Measurements from ENCODE around the gene UGT1A7. TPM values are rescaled to one million over a fixed set of nuclear protein-coding genes. Genes with fewer than 3 reads are reported as not detected.

Gene UGT1A7
- total RNA-seq, 6 experiments from 2014 or later, result 1.3 to 6.9 (median 4.6) TPM

GRCh38 chr2:233814056-233814835 is 132.5 kb downstream of the UGT1A7 start:
- intact Hi-C loops (cut with DNase I), result no loop called here
- Histone ChIP-seq H3K36me3 (no peaks in the 10 kb centered on the region), H3K9me3 (no peaks in the 10 kb centered on the region), H3K4me1 (peaks cover 0 to 13% (median 0%) of the 10 kb centered on the region in 4 donors), H3K4me3 (no peak overlapping the region), H3K27ac (no peak overlapping the region), H3K27me3 (no peaks in the 10 kb centered on the region)
- TF ChIP-seq CTCF (IDR thresholded peaks at IDR 0.05), result no peak
- WGBS (ENCODE audit: insufficient coverage, low coverage, low lambda C conversion rate, missing lambda C conversion rate), result 85% methylated on average over 2 of the region's 2 CpGs
- DNase-seq, result peak in 1 of 3 donors; percentile 20
- ATAC-seq, result no peak

GRCh38 chr2:233815861-233816260 is 134.2 kb downstream of the UGT1A7 start:
- Histone ChIP-seq H3K9me3 (no peaks in the 10 kb centered on the region), H3K4me1 (peaks cover 0 to 13% (median 0%) of the 10 kb centered on the region in 4 donors), H3K36me3 (no peaks in the 10 kb centered on the region), H3K27me3 (no peaks in the 10 kb centered on the region), H3K4me3 (no peak overlapping the region), H3K27ac (no peak overlapping the region)
- TF ChIP-seq POLR2A (IDR thresholded peaks at IDR 0.05) (no peak), CTCF (IDR thresholded peaks at IDR 0.05) (no peak)
- no peak for ATAC-seq
- intact Hi-C loops (cut with DNase I), result no loop called here
- 88% methylated on average over 6 of the region's 6 CpGs for WGBS (ENCODE audit: insufficient coverage, low coverage, low lambda C conversion rate, missing lambda C conversion rate)
- DNase-seq, result no peak

- no peak for ATAC-seq
- peak in 2 of 3 donors; percentile 11 to 27 for DNase-seq
- Histone ChIP-seq H3K4me3 (no peak overlapping the region), H3K36me3 (no peaks in the 10 kb centered on the region), H3K4me1 (peaks cover 0 to 13% (median 0%) of the 10 kb centered on the region in 4 donors), H3K9me3 (no peaks in the 10 kb centered on the region), H3K27me3 (no peaks in the 10 kb centered on the region), H3K27ac (no peak overlapping the region)
- WGBS (ENCODE audit: insufficient coverage, low coverage, low lambda C conversion rate, missing lambda C conversion rate), result 56% methylated on average over 2 of the region's 2 CpGs
- no peak for TF ChIP-seq CTCF (IDR thresholded peaks at IDR 0.05)
- TF ChIP-seq POLR2A (IDR thresholded peaks at IDR 0.05), result no peak
- intact Hi-C loops (cut with DNase I), result no loop called here
These were observed 134.6 kb downstream of the UGT1A7 start for GRCh38 chr2:233816334-233816733.

- Histone ChIP-seq H3K27ac (no peak overlapping the region), H3K4me1 (peaks cover 0 to 15% (median 1%) of the 10 kb centered on the region in 4 donors), H3K27me3 (no peaks in the 10 kb centered on the region), H3K9me3 (no peaks in the 10 kb centered on the region), H3K4me3 (no peak overlapping the region), H3K36me3 (no peaks in the 10 kb centered on the region)
- TF ChIP-seq CTCF (IDR thresholded peaks at IDR 0.05) (no peak), POLR2A (IDR thresholded peaks at IDR 0.05) (no peak)
- intact Hi-C loops (cut with DNase I), result no loop called here
- 100% methylated on average over 4 of the region's 4 CpGs for WGBS (ENCODE audit: insufficient coverage, low coverage, low lambda C conversion rate, missing lambda C conversion rate)
- ATAC-seq (no peak), DNase-seq (peak in 2 of 3 donors; percentile 17 to 33)
These were observed 135.1 kb downstream of the UGT1A7 start for GRCh38 chr2:233816771-233817170.

Data from right lobe of liver (tissue), 6 donors.